Right forelimb (tissue), 1 donor: Measurements from ENCODE around the gene KCNQ1.

Experiments
- DNase-seq: peaks from one replicate; pipeline ENCODE4 v3.0.0-alpha.2; 2018

Gene KCNQ1

GRCh38 chr11:2445746-2446551, 1.1 kb downstream of the KCNQ1 start:
- no peak for DNase-seq

- no peak for DNase-seq
These were observed 1.9 kb downstream of the KCNQ1 start for GRCh38 chr11:2446590-2447252.

GRCh38 chr11:2447253-2447950, 2.6 kb downstream of the KCNQ1 start:
- no peak for DNase-seq

GRCh38 chr11:2447951-2448650, 3.3 kb downstream of the KCNQ1 start:
- no peak for DNase-seq

GRCh38 chr11:2448661-2449547, 4.1 kb downstream of the KCNQ1 start:
- no peak for DNase-seq

- no peak for DNase-seq
These were observed 4.9 kb downstream of the KCNQ1 start for GRCh38 chr11:2449548-2450320.

GRCh38 chr11:2450321-2451041, 5.7 kb downstream of the KCNQ1 start:
- no peak for DNase-seq

- no peak for DNase-seq
These were observed 6.5 kb downstream of the KCNQ1 start for GRCh38 chr11:2451336-2451735.

GRCh38 chr11:2451916-2452315, 7.1 kb downstream of the KCNQ1 start:
- DNase-seq = no peak

- peak; percentile 44 for DNase-seq
These were observed 7.7 kb downstream of the KCNQ1 start for GRCh38 chr11:2452321-2453012.

GRCh38 chr11:2453436-2453835, 8.6 kb downstream of the KCNQ1 start:
- no peak for DNase-seq

- DNase-seq = no peak
These were observed 13.5 kb downstream of the KCNQ1 start for GRCh38 chr11:2458321-2458720.

- peak; percentile 27 for DNase-seq
These were observed 14.4 kb downstream of the KCNQ1 start for GRCh38 chr11:2459016-2459725.

GRCh38 chr11:2459796-2460531, 15.2 kb downstream of the KCNQ1 start:
- peak; percentile 24 for DNase-seq

GRCh38 chr11:2460540-2461252, 15.9 kb downstream of the KCNQ1 start:
- peak; percentile 30 for DNase-seq

GRCh38 chr11:2461253-2461955, 16.6 kb downstream of the KCNQ1 start:
- peak; percentile 31 for DNase-seq

- no peak for DNase-seq
These were observed 17.2 kb downstream of the KCNQ1 start for GRCh38 chr11:2461956-2462542.
